ENCODE results near the gene TUFM. TPM values are rescaled to one million over a fixed set of nuclear protein-coding genes. Genes with fewer than 3 reads are reported as not detected.

TUFM gene
- total RNA-seq, 1 experiment from 2014 or later = 296 TPM

GRCh38 chr16:28839004-28839639 is 7.0 kb downstream of the TUFM start:
- H3K36me3 Mint-ChIP-seq = peaks cover 53% of the 10 kb centered on the region
- POLR2A ChIA-PET = interaction anchor here (0.5 kb wide), 1 partner anchor 135 kb away, joined by 3 read pairs; no protein-coding TSS in a partner anchor
- no peaks in the 10 kb centered on the region for H3K27me3 Mint-ChIP-seq (ENCODE audit: low read depth)
- H3K9me3 Mint-ChIP-seq = no peaks in the 10 kb centered on the region
- TF ChIP-seq KAT7 (CRISPR knock-in tag; IDR thresholded peaks at IDR 0.05; ENCODE audit: borderline replicate concordance) (no peak), SP1 (CRISPR knock-in tag; conservative IDR thresholded peaks at IDR 0.05) (no peak), ZNF423 (CRISPR knock-in tag; IDR thresholded peaks at IDR 0.05) (no peak), IRF1 (CRISPR knock-in tag; IDR thresholded peaks at IDR 0.05) (no peak), RELA (CRISPR knock-in tag; IDR thresholded peaks at IDR 0.05; ENCODE audit: borderline replicate concordance) (no peak), TEAD1 (CRISPR knock-in tag; IDR thresholded peaks at IDR 0.05) (no peak), NR2C2 (CRISPR knock-in tag; IDR thresholded peaks at IDR 0.05) (no peak), STAT6 (CRISPR knock-in tag; conservative IDR thresholded peaks at IDR 0.05; ENCODE audit: low read depth) (no peak), OVOL2 (CRISPR knock-in tag; IDR thresholded peaks at IDR 0.05; ENCODE audit: borderline replicate concordance) (no peak), ZNF121 (CRISPR knock-in tag; IDR thresholded peaks at IDR 0.05) (no peak), ZNF317 (CRISPR knock-in tag; IDR thresholded peaks at IDR 0.05; ENCODE audit: borderline replicate concordance, low read depth) (no peak), NFATC4 (CRISPR knock-in tag; IDR thresholded peaks at IDR 0.05) (no peak), ESRRA (CRISPR knock-in tag; IDR thresholded peaks at IDR 0.05; ENCODE audit: borderline replicate concordance) (no peak), PRRX2 (CRISPR knock-in tag; IDR thresholded peaks at IDR 0.05) (no peak)
- TF ChIP-seq, protein P1, sequence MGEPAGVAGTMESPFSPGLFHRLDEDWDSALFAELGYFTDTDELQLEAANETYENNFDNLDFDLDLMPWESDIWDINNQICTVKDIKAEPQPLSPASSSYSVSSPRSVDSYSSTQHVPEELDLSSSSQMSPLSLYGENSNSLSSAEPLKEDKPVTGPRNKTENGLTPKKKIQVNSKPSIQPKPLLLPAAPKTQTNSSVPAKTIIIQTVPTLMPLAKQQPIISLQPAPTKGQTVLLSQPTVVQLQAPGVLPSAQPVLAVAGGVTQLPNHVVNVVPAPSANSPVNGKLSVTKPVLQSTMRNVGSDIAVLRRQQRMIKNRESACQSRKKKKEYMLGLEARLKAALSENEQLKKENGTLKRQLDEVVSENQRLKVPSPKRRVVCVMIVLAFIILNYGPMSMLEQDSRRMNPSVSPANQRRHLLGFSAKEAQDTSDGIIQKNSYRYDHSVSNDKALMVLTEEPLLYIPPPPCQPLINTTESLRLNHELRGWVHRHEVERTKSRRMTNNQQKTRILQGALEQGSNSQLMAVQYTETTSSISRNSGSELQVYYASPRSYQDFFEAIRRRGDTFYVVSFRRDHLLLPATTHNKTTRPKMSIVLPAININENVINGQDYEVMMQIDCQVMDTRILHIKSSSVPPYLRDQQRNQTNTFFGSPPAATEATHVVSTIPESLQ (CRISPR knock-in tag; IDR thresholded peaks at IDR 0.05) = no peak
- TF ChIP-seq, protein P2, sequence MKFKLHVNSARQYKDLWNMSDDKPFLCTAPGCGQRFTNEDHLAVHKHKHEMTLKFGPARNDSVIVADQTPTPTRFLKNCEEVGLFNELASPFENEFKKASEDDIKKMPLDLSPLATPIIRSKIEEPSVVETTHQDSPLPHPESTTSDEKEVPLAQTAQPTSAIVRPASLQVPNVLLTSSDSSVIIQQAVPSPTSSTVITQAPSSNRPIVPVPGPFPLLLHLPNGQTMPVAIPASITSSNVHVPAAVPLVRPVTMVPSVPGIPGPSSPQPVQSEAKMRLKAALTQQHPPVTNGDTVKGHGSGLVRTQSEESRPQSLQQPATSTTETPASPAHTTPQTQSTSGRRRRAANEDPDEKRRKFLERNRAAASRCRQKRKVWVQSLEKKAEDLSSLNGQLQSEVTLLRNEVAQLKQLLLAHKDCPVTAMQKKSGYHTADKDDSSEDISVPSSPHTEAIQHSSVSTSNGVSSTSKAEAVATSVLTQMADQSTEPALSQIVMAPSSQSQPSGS (CRISPR knock-in tag; IDR thresholded peaks at IDR 0.05; ENCODE audit: borderline replicate concordance, low read depth) = no peak
- no peaks in the 10 kb centered on the region for H3K4me1 Mint-ChIP-seq
- DNase-seq (ENCODE audit: low spot score) (no peak), ATAC-seq (no peak)
- H3K27ac Mint-ChIP-seq = peak overlapping the region; percentile 76
- CTCF ChIA-PET = interaction anchor here (0.6 to 1.4 kb wide), 3 partner anchors 24 to 485 kb away, joined by 3 read pairs; no protein-coding TSS in a partner anchor
- H3K4me3 Mint-ChIP-seq = no peak overlapping the region

- no peaks in the 10 kb centered on the region for H3K27me3 Mint-ChIP-seq (ENCODE audit: low read depth)
- POLR2A ChIA-PET = interaction anchor here (0.5 to 2.0 kb wide), 2 partner anchors 11 to 135 kb away, joined by 3 to 6 read pairs; no protein-coding TSS in a partner anchor
- peaks cover 55% of the 10 kb centered on the region for H3K36me3 Mint-ChIP-seq
- no peaks in the 10 kb centered on the region for H3K4me1 Mint-ChIP-seq
- no peak overlapping the region for H3K27ac Mint-ChIP-seq
- ATAC-seq (no peak), DNase-seq (ENCODE audit: low spot score) (no peak)
- CTCF ChIA-PET = interaction anchor here (0.6 to 1.4 kb wide), 2 partner anchors 24 to 35 kb away, joined by 3 read pairs; no protein-coding TSS in a partner anchor
- TF ChIP-seq, protein P3, sequence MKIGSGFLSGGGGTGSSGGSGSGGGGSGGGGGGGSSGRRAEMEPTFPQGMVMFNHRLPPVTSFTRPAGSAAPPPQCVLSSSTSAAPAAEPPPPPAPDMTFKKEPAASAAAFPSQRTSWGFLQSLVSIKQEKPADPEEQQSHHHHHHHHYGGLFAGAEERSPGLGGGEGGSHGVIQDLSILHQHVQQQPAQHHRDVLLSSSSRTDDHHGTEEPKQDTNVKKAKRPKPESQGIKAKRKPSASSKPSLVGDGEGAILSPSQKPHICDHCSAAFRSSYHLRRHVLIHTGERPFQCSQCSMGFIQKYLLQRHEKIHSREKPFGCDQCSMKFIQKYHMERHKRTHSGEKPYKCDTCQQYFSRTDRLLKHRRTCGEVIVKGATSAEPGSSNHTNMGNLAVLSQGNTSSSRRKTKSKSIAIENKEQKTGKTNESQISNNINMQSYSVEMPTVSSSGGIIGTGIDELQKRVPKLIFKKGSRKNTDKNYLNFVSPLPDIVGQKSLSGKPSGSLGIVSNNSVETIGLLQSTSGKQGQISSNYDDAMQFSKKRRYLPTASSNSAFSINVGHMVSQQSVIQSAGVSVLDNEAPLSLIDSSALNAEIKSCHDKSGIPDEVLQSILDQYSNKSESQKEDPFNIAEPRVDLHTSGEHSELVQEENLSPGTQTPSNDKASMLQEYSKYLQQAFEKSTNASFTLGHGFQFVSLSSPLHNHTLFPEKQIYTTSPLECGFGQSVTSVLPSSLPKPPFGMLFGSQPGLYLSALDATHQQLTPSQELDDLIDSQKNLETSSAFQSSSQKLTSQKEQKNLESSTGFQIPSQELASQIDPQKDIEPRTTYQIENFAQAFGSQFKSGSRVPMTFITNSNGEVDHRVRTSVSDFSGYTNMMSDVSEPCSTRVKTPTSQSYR (CRISPR knock-in tag; IDR thresholded peaks at IDR 0.05) = no peak
- TF ChIP-seq ATF1 (CRISPR knock-in tag; IDR thresholded peaks at IDR 0.05) (no peak), CREB1 (CRISPR knock-in tag; IDR thresholded peaks at IDR 0.05) (no peak)
- TF ChIP-seq, protein P4, sequence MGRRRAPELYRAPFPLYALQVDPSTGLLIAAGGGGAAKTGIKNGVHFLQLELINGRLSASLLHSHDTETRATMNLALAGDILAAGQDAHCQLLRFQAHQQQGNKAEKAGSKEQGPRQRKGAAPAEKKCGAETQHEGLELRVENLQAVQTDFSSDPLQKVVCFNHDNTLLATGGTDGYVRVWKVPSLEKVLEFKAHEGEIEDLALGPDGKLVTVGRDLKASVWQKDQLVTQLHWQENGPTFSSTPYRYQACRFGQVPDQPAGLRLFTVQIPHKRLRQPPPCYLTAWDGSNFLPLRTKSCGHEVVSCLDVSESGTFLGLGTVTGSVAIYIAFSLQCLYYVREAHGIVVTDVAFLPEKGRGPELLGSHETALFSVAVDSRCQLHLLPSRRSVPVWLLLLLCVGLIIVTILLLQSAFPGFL (CRISPR knock-in tag; IDR thresholded peaks at IDR 0.05; ENCODE audit: borderline replicate concordance) = no peak
- H3K9me3 Mint-ChIP-seq = no peaks in the 10 kb centered on the region
- no peak overlapping the region for H3K4me3 Mint-ChIP-seq
Observed at GRCh38 chr16:28838558-28838918, 7.6 kb downstream of the TUFM start.

All from WTC11 (cell line).